ENCODE data around the gene AKAP5.
A peak's percentile ranks its signal among the peaks of the same experiment; 100 is the strongest.

AKAP5 gene

GRCh38 chr14:64465191-64465822, at the start of gene AKAP5:
Gene AKAP5 (plus strand): TSS chr14:64465499. CDS start chr14:64468395, 2,896 bp downstream.
- peak; percentile 78 for DNase-seq

GRCh38 chr14:64416348-64416932, 48.9 kb upstream of the AKAP5 start:
- no peak for DNase-seq

GRCh38 chr14:64417055-64417770, 48.1 kb upstream of the AKAP5 start:
- no peak for DNase-seq

GRCh38 chr14:64417771-64418125, 47.6 kb upstream of the AKAP5 start:
- no peak for DNase-seq

- no peak for DNase-seq
Measured at GRCh38 chr14:64419003-64419402, 46.3 kb upstream of the AKAP5 start.

GRCh38 chr14:64421166-64421565, 44.1 kb upstream of the AKAP5 start:
- no peak for DNase-seq

GRCh38 chr14:64422005-64422404, 43.3 kb upstream of the AKAP5 start:
- no peak for DNase-seq

GRCh38 chr14:64422756-64423155, 42.5 kb upstream of the AKAP5 start:
- no peak for DNase-seq

GRCh38 chr14:64423987-64424386, 41.3 kb upstream of the AKAP5 start:
- no peak for DNase-seq

- no peak for DNase-seq
Measured at GRCh38 chr14:64434528-64434927, 30.8 kb upstream of the AKAP5 start.

- no peak for DNase-seq
Measured at GRCh38 chr14:64438181-64438841, 27.0 kb upstream of the AKAP5 start.

- DNase-seq: no peak
Measured at GRCh38 chr14:64439141-64439540, 26.2 kb upstream of the AKAP5 start.

GRCh38 chr14:64440494-64440893, 24.8 kb upstream of the AKAP5 start:
- DNase-seq: no peak

GRCh38 chr14:64442300-64442988, 22.9 kb upstream of the AKAP5 start:
- DNase-seq: no peak

- no peak for DNase-seq
Measured at GRCh38 chr14:64444140-64444539, 21.2 kb upstream of the AKAP5 start.

- peak; percentile 42 for DNase-seq
Measured at GRCh38 chr14:64444984-64445845, 20.1 kb upstream of the AKAP5 start.

- DNase-seq: no peak
Measured at GRCh38 chr14:64447876-64448670, 17.2 kb upstream of the AKAP5 start.

GRCh38 chr14:64450255-64450654, 15.0 kb upstream of the AKAP5 start:
- no peak for DNase-seq

GRCh38 chr14:64454671-64455070, 10.6 kb upstream of the AKAP5 start:
- DNase-seq: no peak

- DNase-seq: no peak
Measured at GRCh38 chr14:64459405-64460136, 5.7 kb upstream of the AKAP5 start.

- no peak for DNase-seq
Measured at GRCh38 chr14:64461221-64461620, 4.1 kb upstream of the AKAP5 start.

All from NCI-H1694 treated with DMSO at 0.1 percent for 48 hours (cell line).